K562 (cell line): ENCODE results near the gene LRFN3. TPM values are rescaled to one million over a fixed set of nuclear protein-coding genes. Genes with fewer than 3 reads are reported as not detected.

Experiments
- ARNT ChIP-seq, 2 experiments: fragments of 450-650 bp; IDR thresholded peaks; 2 replicates each; pipeline ENCODE4 v1.6.1; 2016; ENCODE audit warnings: mild to moderate bottlenecking in 1 of 2
- CTCF ChIP-seq, 3 experiments: IDR thresholded peaks in 2 of 3; conservative IDR thresholded peaks in 1 of 3; 2 replicates each; pipeline ENCODE4 v1.5.1; 2011 to 2012; ENCODE audit warnings: low read length in 3 of 3, mild to moderate bottlenecking in 3 of 3, control low read depth in 2 of 3, improper control_type of control experiment in 1 of 3, inconsistent platforms in 1 of 3, low read depth in 1 of 3, mixed read lengths in 1 of 3, moderate library complexity in 1 of 3; ENCODE audit not compliant: insufficient read depth in 2 of 3
- KDM1A ChIP-seq, 2 experiments: fragments of 450-650 bp; IDR thresholded peaks; 2 replicates each; pipeline ENCODE4 v1.6.1; 2016; ENCODE audit warnings: mild to moderate bottlenecking in 2 of 2
- MBD1 ChIP-seq: fragments of 250-450 bp; sonication (Bioruptor Pico); IDR thresholded peaks from 2 replicates; pipeline ENCODE4 v1.8.0; 2022; ENCODE audit warnings: inconsistent platforms
- MBD2 ChIP-seq: sonication (generic); IDR thresholded peaks from 2 replicates; pipeline ENCODE4 v1.6.1; 2016; ENCODE audit warnings: low read depth, borderline replicate concordance
- MECOM ChIP-seq: fragments of 250-450 bp; sonication (Bioruptor Pico); IDR thresholded peaks from 2 replicates; pipeline ENCODE4 v1.8.0; 2022; ENCODE audit warnings: inconsistent platforms
- MLLT1 ChIP-seq, 2 experiments: fragments of 450-650 bp; IDR thresholded peaks; 2 replicates each; pipeline ENCODE4 v1.6.1; 2016
- NR2C2 ChIP-seq, 2 experiments: fragments of 200-800 bp in 1 of 2; sonication (Bioruptor generic) in 1 of 2; sonication (generic) in 1 of 2; formaldehyde crosslinking in 1 of 2; IDR thresholded peaks; 2 replicates each; pipeline versions ENCODE4 v1.6.1 to v1.8.0; 2016 to 2022; ENCODE audit warnings: mild to moderate bottlenecking in 1 of 2, missing compliant biosample characterization in 1 of 2, missing genetic modification characterization in 1 of 2, missing genetic modification reagents in 1 of 2
- PCBP2 ChIP-seq: fragments of 200-400 bp; formaldehyde crosslinking; IDR thresholded peaks from 2 replicates; pipeline ENCODE4 v1.6.1; 2018; ENCODE audit warnings: low read length, low read depth, mild to moderate bottlenecking, moderate library complexity; ENCODE audit not compliant: poor library complexity, severe bottlenecking
- ZBTB8A ChIP-seq: fragments of 450-650 bp; IDR thresholded peaks from 2 replicates; pipeline ENCODE4 v1.6.1; 2018; ENCODE audit warnings: mild to moderate bottlenecking, moderate library complexity; ENCODE audit not compliant: partially characterized antibody
- ZKSCAN8 ChIP-seq: fragments of 200-800 bp; sonication (Bioruptor generic); IDR thresholded peaks from 2 replicates; pipeline ENCODE4 v1.6.1; 2016; ENCODE audit warnings: missing genetic modification characterization, missing compliant biosample characterization
- ZNF133 ChIP-seq: fragments of 250-450 bp; sonication (Bioruptor Pico); IDR thresholded peaks from 2 replicates; pipeline ENCODE4 v1.4.0; 2020; ENCODE audit warnings: mild to moderate bottlenecking
- ZNF518B ChIP-seq: fragments of 250-450 bp; sonication (Bioruptor Pico); IDR thresholded peaks from 2 replicates; pipeline ENCODE4 v1.5.0; 2021; ENCODE audit warnings: mild to moderate bottlenecking, moderate library complexity
- ZNF639 ChIP-seq, 2 experiments: fragments of 200-800 bp in 1 of 2; sonication (Bioruptor generic) in 1 of 2; sonication (generic) in 1 of 2; formaldehyde crosslinking in 1 of 2; IDR thresholded peaks in 1 of 2; conservative IDR thresholded peaks in 1 of 2; 2 replicates each; pipeline versions ENCODE4 v1.5.0 to v1.6.1; 2016 to 2020; ENCODE audit warnings: missing compliant biosample characterization in 1 of 2, missing genetic modification characterization in 1 of 2, missing genetic modification reagents in 1 of 2
- ZNF778 ChIP-seq: fragments of 450-650 bp; formaldehyde crosslinking; IDR thresholded peaks from 2 replicates; pipeline ENCODE4 v1.4.0; 2020; ENCODE audit warnings: mild to moderate bottlenecking, moderate library complexity
- polyA plus RNA-seq, 8 experiments: library from polyadenylated mRNA; depleted of rRNA in 4 of 8; stranded (reverse) in 5 of 8; unstranded in 3 of 8; fragments of >200 nt; fragmentation: Nextera tagmentation in 2 of 8; fragmentation: Illumina TruSeq in 1 of 8; extraction: Ambion mirVana in 2 of 8; extraction: Trizol in 1 of 8; gene quantifications; 2 replicates each; pipeline versions ENCODE4 v1.2.1 to v1.2.3, GENCODE V29; 2011 to 2014; ENCODE audit warnings: inconsistent platforms in 1 of 8, missing spikeins in 1 of 8
- total RNA-seq, 7 experiments: library from RNA; depleted of rRNA in 6 of 7; stranded (reverse); fragments of >200 nt in 6 of 7; fragmentation: Illumina TruSeq in 2 of 7; extraction: Trizol in 2 of 7; gene quantifications; 2 replicates each; pipeline versions ENCODE4 v1.2.1 to v1.2.3, GENCODE V29; 2011 to 2021; ENCODE audit warnings: low replicate concordance in 1 of 7

The LRFN3 gene
- total and polyA plus RNA-seq, 9 of the 15 experiments (the other 6 are each of a cell fraction or from before 2014, with no cell fraction given), result 0.03 to 0.12 (median 0.11) TPM; not detected in 6

GRCh38 chr19:35903550-35904179 is 32.5 kb upstream of the LRFN3 start (continued):
- TF ChIP-seq KDM1A (IDR thresholded peaks at IDR 0.05) (no peak), MLLT1 (IDR thresholded peaks at IDR 0.05) (no peak), ZNF639 (CRISPR knock-in tag; conservative IDR thresholded peaks at IDR 0.05 in 1 of 2, IDR thresholded peaks at IDR 0.05 in 1 of 2) (no peak), ZNF778 (no peak), PCBP2 (no peak), ZNF133 (CRISPR knock-in tag) (no peak), ZKSCAN8 (no peak), CTCF (IDR thresholded peaks at IDR 0.05 in 2 of 3, conservative IDR thresholded peaks at IDR 0.05 in 1 of 3; ENCODE audit: insufficient read depth in 2 of 3, low read depth in 1 of 3, low read length in 3 of 3) (no peak), ARNT (IDR thresholded peaks at IDR 0.05) (no peak), ZNF518B (CRISPR knock-in tag) (no peak), NR2C2 (CRISPR knock-in tag; IDR thresholded peaks at IDR 0.05) (0 out of 2 replicates have a peak, but pooled peaks have one; percentile 36), NR2C2 (tag; IDR thresholded peaks at IDR 0.05) (peak; percentile 43), MECOM (no peak), ZBTB8A (no peak), MBD1 (CRISPR knock-in tag) (no peak), MBD2 (no peak)
